ENCODE data around the gene KIF15. TPM values are rescaled to one million over a fixed set of nuclear protein-coding genes. Genes with fewer than 3 reads are reported as not detected.

KIF15 gene
- polyA plus RNA-seq, 3 donors = 0.15 to 0.16 TPM; not detected in 1

- Histone ChIP-seq H3K9me3 (replicated peaks in 1 of 2; ENCODE audit: control insufficient read depth in 1 of 2, insufficient read depth in 1 of 2, low read length in 2 of 2) (peaks cover 34 to 46% of the 10 kb centered on the region in 2 donors), H3K27ac (ENCODE audit: low read depth in 1 of 2, low read length in 2 of 2) (no peak overlapping the region), H3K79me2 (ENCODE audit: insufficient read depth, low read length) (peaks cover 70% of the 10 kb centered on the region), H3K4me3 (replicated peaks in 1 of 3; ENCODE audit: low read depth in 2 of 3, low read length in 3 of 3) (peak overlapping the region; percentile 90 to 97 (median 91)), H3K27me3 (ENCODE audit: control insufficient read depth in 2 of 2, insufficient read depth in 2 of 2, low read length in 2 of 2) (no peaks in the 10 kb centered on the region), H3K4me1 (ENCODE audit: control insufficient read depth in 1 of 2, insufficient read depth in 2 of 2, low read length in 2 of 2) (peaks cover 14 to 19% of the 10 kb centered on the region in 2 donors), H4K20me1 (ENCODE audit: insufficient read depth, low read length) (no peaks in the 10 kb centered on the region), H3K4me2 (replicated peaks; ENCODE audit: extremely low read depth, low read length, poor library complexity, severe bottlenecking) (peak overlapping the region; percentile 100), H3K9ac (ENCODE audit: insufficient read depth, low read length, poor library complexity, severe bottlenecking) (peak overlapping the region; percentile 88), H2AFZ (ENCODE audit: insufficient read depth, low read depth, low read length, poor library complexity, severe bottlenecking) (peak overlapping the region; percentile 93), H3K36me3 (replicated peaks in 1 of 2; ENCODE audit: control insufficient read depth in 1 of 2, insufficient read depth in 2 of 2, low read length in 2 of 2) (peaks cover 8 to 38% of the 10 kb centered on the region in 2 donors)
- no peak for TF ChIP-seq CTCF (IDR thresholded peaks at IDR 0.05)
- Mint-ChIP-seq H3K27ac (peak overlapping the region in 3 of 7 donors; percentile 25 to 97 (median 39)), H3K9me3 (peaks cover 31 to 70% (median 51%) of the 10 kb centered on the region in 7 donors), H3K27me3 (ENCODE audit: low read depth in 3 of 3) (peaks cover 0 to 1% (median 0%) of the 10 kb centered on the region in 3 donors), H3K4me1 (peaks cover 15% of the 10 kb centered on the region), H3K4me3 (peak overlapping the region; percentile 88 to 94), H3K36me3 (peaks cover 34 to 48% of the 10 kb centered on the region in 2 donors)
- intact Hi-C loops (cut with micrococcal nuclease) = loop anchor here (5.0 to 10.0 kb wide), 2 partner anchors 325 to 427 kb away; partner anchors contain the start of gene TCAIM (in 1 of the 2)
- WGBS (ENCODE audit: insufficient coverage) = no CpG with 5 or more reads among the region's 9 CpGs
- DNase-seq = no peak
These were observed 630 bp downstream of the KIF15 start for GRCh38 chr3:44762170-44762677.

DNA sequence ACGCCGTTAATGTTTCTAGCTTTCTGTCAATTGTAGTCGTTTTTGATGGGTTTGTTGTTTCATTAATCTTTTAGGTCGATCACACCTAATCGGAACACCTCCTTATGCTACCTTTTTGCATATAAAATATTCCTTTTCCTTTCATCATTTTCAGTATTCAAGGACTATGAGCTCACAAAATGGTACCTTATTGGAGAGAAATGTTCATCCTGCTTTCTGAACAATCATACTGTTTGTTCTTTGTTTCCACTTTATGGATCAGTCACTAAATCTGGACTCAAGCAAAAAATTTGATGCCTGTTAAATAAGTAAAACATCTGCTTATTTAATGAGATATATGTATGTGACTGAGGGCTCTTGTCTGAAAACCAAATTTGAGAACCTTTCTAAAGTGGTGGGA lies 1.1 kb downstream of the KIF15 start:
- peaks cover 33 to 45% of the 10 kb centered on the region in 2 donors for H3K9me3 ChIP-seq (replicated peaks in 1 of 2; ENCODE audit: control insufficient read depth in 1 of 2, insufficient read depth in 1 of 2, low read length in 2 of 2)
- H3K27ac ChIP-seq (ENCODE audit: low read depth in 1 of 2, low read length in 2 of 2) = no peak overlapping the region
- H3K9ac ChIP-seq (ENCODE audit: insufficient read depth, low read length, poor library complexity, severe bottlenecking) = no peak overlapping the region
- H3K4me3 ChIP-seq (replicated peaks in 1 of 3; ENCODE audit: low read depth in 2 of 3, low read length in 3 of 3) = peak overlapping the region in 1 of 3 experiments; percentile 97
- peaks cover 33 to 48% of the 10 kb centered on the region in 2 donors for H3K36me3 Mint-ChIP-seq
- H3K4me2 ChIP-seq (replicated peaks; ENCODE audit: extremely low read depth, low read length, poor library complexity, severe bottlenecking) = peak overlapping the region; percentile 100
- no peaks in the 10 kb centered on the region for H3K27me3 ChIP-seq (ENCODE audit: control insufficient read depth in 2 of 2, insufficient read depth in 2 of 2, low read length in 2 of 2)
- intact Hi-C loops (cut with micrococcal nuclease) = loop anchor here (5.0 to 10.0 kb wide), 2 partner anchors 325 to 428 kb away; partner anchors contain the start of gene TCAIM (in 1 of the 2)
- H3K27me3 Mint-ChIP-seq (ENCODE audit: low read depth in 3 of 3) = peaks cover 0 to 1% (median 0%) of the 10 kb centered on the region in 3 donors
- H4K20me1 ChIP-seq (ENCODE audit: insufficient read depth, low read length) = no peaks in the 10 kb centered on the region
- no CpG with 5 or more reads among the region's 5 CpGs for WGBS (ENCODE audit: insufficient coverage)
- H3K4me1 Mint-ChIP-seq = peaks cover 15% of the 10 kb centered on the region
- TF ChIP-seq CTCF (IDR thresholded peaks at IDR 0.05) = no peak
- no peak for DNase-seq
- peaks cover 8 to 37% of the 10 kb centered on the region in 2 donors for H3K36me3 ChIP-seq (replicated peaks in 1 of 2; ENCODE audit: control insufficient read depth in 1 of 2, insufficient read depth in 2 of 2, low read length in 2 of 2)
- peaks cover 70% of the 10 kb centered on the region for H3K79me2 ChIP-seq (ENCODE audit: insufficient read depth, low read length)
- H3K9me3 Mint-ChIP-seq = peaks cover 29 to 71% (median 51%) of the 10 kb centered on the region in 7 donors
- H3K4me3 Mint-ChIP-seq = no peak overlapping the region
- H2AFZ ChIP-seq (ENCODE audit: insufficient read depth, low read depth, low read length, poor library complexity, severe bottlenecking) = peak overlapping the region; percentile 93
- H3K4me1 ChIP-seq (ENCODE audit: control insufficient read depth in 1 of 2, insufficient read depth in 2 of 2, low read length in 2 of 2) = peaks cover 14 to 19% of the 10 kb centered on the region in 2 donors
- no peak overlapping the region for H3K27ac Mint-ChIP-seq
